Fibroblast of skin of scalp (primary cell): ENCODE results near the gene ZNF20.
"Not testable (repeated sequence)": the region's sequence is repeated elsewhere in the genome, so short reads cannot be mapped to it uniquely, and the experiment has no call there.

Source experiments
- DNase-seq: peaks from one replicate; pipeline ENCODE4 v3.0.0-alpha.2; 2013

Gene ZNF20

DNA sequence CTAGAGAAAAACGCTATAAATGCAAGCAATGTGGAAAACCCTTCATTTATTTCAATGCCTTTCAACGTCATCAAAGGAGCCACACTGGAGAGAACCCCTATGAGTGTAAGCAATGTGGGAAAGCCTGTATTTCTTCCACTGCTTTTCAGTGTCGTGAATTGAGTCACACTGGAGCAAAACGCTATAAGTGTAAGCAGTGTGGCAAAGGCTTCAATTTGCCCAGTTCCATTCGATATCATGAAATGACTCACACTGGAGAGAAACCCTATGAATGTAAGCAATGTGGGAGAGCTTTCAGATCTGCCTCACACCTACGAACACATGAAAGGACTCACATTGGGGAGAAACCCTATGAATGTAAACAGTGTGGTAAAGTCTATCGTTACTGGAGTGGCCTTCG, 27.4 kb downstream of the ZNF20 start:
- no peak for DNase-seq

- DNase-seq = peak; percentile 47
These were observed 28.1 kb downstream of the ZNF20 start for GRCh38 chr19:12111943-12112637.

GRCh38 chr19:12111176-12111575, 29.0 kb downstream of the ZNF20 start:
- DNase-seq = no peak

DNA sequence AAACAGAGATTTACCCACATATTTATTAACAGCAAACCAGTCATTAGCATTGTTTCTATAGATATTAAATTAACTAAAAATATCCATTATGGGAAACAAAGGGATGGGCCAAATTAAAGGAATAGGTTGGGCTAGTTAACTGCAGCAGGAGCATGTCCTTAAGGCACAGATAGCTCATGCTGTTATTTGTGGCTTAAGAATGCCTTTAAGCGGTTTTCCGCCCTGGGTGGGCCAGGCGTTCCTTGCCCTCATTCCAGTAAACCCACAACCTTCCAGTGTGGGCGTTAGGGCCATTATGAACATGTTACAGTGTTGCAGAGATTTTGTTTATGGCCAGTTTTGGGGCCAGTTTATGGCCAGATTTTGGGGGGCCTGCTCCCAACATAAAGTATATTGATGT, 36.2 kb downstream of the ZNF20 start:
- not testable (repeated sequence) for DNase-seq

GRCh38 chr19:12098040-12098439, 42.1 kb downstream of the ZNF20 start:
- DNase-seq = no peak

- no peak for DNase-seq
These were observed 44.9 kb downstream of the ZNF20 start for GRCh38 chr19:12095111-12095790.

DNA sequence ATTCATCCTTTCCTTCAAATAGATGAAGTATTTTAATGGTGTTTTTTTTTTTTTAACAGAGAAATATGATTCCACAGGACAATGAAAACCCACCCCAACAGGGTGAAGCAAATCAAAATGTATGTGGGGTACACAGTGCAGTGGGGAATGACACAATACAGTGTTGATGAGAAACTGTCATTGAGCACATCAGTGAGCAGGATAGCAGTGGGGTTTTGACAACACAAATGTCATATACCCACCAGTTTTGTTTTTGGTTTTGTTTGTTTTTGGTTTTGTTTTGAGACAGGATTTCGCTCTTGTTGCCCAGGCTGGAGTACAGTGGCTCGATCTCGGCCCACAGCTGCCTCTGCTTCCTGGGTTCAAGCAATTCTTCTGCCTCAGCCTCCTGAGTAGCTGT, 46.4 kb downstream of the ZNF20 start:
- DNase-seq = no peak

DNA sequence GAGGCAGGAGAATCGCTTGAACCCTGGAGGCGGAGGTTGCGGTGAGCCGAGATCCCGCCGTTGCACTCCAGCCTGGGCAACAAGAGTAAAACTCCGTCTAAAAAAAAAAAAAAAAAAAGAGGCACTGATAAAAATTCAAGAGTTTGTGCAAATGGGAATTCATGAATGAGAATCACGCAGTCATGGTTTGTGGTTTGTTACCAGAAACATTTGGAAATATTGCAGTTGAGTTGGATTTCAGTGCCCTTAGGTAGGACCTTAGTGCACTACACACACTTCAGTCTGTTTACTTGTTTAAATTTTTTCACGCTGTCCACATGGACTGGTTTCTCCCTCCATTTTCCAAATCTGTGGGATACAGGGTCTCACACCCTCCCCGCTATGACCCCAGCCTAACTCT, 47.2 kb downstream of the ZNF20 start:
- peak; percentile 9 for DNase-seq

DNA sequence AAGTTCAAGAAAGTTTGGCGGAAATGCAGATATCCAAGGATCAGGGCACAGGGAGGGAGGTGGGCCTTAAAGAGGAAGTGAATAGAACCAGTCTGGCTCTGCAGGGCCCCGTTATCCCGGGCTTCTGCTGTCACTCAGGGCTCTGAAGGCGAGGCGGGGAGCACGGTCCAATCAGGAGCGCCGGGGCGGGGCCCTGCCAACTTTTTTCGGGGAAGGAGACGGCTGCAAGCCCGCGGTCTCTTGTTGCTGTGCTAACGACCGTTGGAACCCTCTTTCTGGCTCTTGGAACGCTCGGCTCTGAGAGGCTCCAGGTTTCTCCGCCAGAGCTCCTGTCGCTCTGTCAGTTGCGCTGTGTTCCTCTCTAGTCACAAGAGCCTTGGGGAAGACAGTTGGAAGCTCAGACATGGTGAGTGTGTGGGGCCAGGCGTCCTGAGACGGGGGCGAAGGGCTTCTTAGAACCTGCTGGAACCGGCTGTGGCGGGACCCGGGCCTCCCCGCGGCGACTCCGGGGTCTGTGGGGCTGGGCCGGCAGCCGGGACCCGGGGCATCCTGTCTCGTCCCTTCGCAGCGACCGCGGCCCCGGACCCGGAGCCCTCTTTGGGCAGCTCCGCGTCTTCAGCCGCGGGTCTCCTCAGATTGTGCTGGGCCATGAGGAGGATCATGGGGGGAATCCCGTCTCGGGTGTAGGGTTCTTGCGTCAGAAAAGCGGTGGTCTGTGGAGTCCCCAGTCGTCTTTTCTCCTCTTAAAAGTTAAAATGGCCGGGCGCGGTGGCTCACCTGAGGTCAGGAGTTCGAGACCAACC, 47.9 kb downstream of the ZNF20 start:
- DNase-seq = peak; percentile 92

DNA sequence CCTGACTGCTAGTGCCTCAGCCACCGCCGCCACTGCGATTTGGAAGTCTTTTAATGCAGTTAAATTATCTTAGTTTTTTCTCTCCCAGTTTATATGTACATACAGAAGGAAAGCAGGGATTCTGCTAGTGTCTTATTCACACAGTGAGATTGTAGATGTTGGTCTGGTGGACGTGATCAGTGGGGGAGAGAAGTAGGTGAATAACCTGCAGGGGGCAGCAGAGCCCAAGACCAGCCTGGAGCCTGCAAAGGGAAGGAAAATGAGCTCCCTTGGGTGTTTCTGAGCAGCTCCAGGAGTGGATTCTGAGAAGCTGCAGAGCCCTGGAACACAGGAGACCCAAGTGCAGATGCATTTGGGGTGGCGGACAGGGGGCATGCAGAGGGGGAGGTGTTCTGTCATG, 49.3 kb downstream of the ZNF20 start:
- peak; percentile 52 for DNase-seq

DNA sequence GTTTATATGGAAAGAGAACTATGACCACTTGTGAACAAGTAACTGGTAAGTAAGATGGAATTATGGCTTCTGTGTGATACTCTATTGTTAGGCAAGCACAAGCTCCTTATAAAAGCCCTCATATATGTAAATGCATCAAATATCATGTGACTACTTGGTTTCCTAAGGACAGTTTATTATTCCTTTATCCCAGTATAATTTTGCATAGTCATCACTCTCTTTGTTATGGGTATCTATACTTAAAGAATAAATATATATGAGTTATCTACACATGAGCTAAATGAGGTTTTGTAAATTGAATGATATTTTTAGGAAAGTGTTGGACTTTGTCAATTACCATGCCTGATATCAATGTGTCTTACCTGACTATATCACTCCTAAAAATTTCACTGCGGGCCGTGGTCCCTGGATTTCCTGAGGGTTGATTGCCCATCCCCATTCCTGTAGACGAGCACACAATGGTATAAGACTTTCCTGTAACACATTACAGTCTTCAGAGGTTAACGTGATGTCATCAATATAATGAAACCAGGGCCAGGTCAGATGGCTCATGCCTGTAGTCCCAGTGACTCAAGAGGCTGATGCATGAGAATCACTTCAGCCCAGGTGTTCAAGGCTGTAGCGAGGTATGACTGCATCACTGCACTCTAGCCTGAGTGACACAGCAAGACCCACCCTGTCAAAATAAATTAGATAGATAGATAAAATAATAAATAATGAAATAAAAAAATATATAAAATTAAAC, 54.9 kb downstream of the ZNF20 start:
- no peak for DNase-seq

DNA sequence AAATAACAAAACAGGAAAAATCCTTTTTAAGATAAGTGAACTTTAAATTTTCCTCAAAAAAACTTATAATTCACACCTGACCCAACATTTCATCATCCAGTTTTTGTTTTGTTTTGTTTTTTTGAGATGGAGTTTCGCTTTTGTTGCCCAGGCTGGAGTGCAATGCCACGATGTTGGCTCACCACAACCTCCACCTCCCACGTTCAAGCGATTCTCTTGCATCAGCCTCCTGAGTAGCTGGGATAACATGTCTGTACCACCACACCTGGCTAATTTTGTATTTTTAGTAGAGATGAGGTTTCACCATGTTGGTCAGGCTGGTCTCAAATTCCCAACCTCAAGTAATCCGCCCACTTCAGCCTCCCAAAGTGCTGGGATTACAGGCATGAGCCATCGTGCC, 56.8 kb downstream of the ZNF20 start:
- DNase-seq = not testable (repeated sequence)
